Astrocyte (in vitro differentiated cells and primary cell): ENCODE data around the gene ACVRL1.

Source experiments
- CTCF ChIP-seq: IDR thresholded peaks from 2 replicates; pipeline ENCODE4 v1.5.1; 2011; ENCODE audit warnings: low read depth, mild to moderate bottlenecking, inconsistent platforms, low read length, moderate library complexity; ENCODE audit not compliant: insufficient read depth
- EZH2 ChIP-seq: IDR thresholded peaks from 2 replicates; pipeline ENCODE4 v1.6.1; 2012; ENCODE audit warnings: mild to moderate bottlenecking, low read length, inconsistent platforms; ENCODE audit not compliant: insufficient read depth

GRCh38 chr12:51900323-51900889 is 6.9 kb upstream of the ACVRL1 start:
- TF ChIP-seq CTCF (no peak), EZH2 (no peak)
